Stomach (tissue), 4 donors: ENCODE measurements around the gene CEP295NL.

Experiments
- EP300 ChIP-seq: sonication (generic); formaldehyde crosslinking; IDR thresholded peaks from one replicate; pipeline ENCODE4 v1.6.1; 2017; ENCODE audit warnings: antibody characterized with exemption
- POLR2AphosphoS5 ChIP-seq, 3 donors: sonication (generic); formaldehyde crosslinking; IDR thresholded peaks; one replicate each; pipeline ENCODE4 v1.6.1; 2016; ENCODE audit warnings: antibody characterized with exemption in 3 of 3
- TF ChIP-seq, protein P1 (sequence below), 7 experiments: fragments of 450-650 bp in 4 of 7; fragments of 200-600 bp in 3 of 7; sonication (generic) in 3 of 7; IDR thresholded peaks; one replicate each; pipeline ENCODE4 v1.5.1; 2016 to 2019; ENCODE audit warnings: antibody characterized with exemption in 7 of 7, control low read depth in 2 of 7, mild to moderate bottlenecking in 1 of 7

DNA sequence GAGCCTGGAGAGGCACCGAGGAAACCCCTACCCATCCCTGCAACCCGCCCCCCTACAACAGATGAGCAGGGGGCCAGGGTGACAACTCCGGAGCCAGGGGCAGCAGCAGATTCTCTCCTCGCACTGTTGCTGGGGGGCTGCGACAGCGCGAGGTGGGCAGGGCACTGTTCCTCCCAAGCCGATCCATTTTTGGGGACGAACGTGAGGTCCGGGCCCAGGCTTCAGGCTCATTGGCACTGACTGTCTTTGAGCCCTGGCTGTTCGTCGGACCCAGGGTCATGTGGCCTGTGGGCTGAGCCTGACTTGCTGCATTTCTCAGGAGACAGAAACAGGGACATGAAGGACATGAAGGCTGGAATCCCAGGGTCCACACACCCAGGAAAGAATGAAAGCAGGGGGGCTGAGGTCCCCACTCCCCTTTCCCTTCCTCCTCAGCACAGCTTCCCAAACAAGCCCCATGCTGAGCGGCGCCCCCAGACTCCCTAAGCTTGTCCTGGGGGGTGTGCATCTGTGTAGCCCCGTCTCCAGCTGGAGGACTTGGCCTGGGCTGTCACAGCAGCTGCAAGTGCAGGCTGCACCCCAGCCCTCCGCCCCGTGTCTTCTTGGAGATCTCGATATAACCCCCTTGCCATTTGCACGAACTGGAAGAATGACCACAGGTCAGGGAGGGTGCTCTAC is 18.7 kb downstream of the CEP295NL start:
- TF ChIP-seq, protein P1, sequence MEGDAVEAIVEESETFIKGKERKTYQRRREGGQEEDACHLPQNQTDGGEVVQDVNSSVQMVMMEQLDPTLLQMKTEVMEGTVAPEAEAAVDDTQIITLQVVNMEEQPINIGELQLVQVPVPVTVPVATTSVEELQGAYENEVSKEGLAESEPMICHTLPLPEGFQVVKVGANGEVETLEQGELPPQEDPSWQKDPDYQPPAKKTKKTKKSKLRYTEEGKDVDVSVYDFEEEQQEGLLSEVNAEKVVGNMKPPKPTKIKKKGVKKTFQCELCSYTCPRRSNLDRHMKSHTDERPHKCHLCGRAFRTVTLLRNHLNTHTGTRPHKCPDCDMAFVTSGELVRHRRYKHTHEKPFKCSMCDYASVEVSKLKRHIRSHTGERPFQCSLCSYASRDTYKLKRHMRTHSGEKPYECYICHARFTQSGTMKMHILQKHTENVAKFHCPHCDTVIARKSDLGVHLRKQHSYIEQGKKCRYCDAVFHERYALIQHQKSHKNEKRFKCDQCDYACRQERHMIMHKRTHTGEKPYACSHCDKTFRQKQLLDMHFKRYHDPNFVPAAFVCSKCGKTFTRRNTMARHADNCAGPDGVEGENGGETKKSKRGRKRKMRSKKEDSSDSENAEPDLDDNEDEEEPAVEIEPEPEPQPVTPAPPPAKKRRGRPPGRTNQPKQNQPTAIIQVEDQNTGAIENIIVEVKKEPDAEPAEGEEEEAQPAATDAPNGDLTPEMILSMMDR (IDR thresholded peaks at IDR 0.05), result no peak
- TF ChIP-seq EP300 (no peak), POLR2AphosphoS5 (IDR thresholded peaks at IDR 0.05) (no peak)
